ENCODE results near the gene OR52N4.
"Not testable (repeated sequence)": the region's sequence is repeated elsewhere in the genome, so short reads cannot be mapped to it uniquely, and the experiment has no call there.

OR52N4 gene

GRCh38 chr11:5753943-5754342 is at the start of gene OR52N4:
TSS of gene OR52N4 (plus strand) at chr11:5754243. CDS start at chr11:5754741, 498 bp downstream.
- DNase-seq (ENCODE audit: low read depth in 2 of 2) = no peak

GRCh38 chr11:5705688-5706087 is 48.4 kb upstream of the OR52N4 start:
- no peak for DNase-seq (ENCODE audit: low read depth in 2 of 2)

GRCh38 chr11:5712507-5712906 is 41.5 kb upstream of the OR52N4 start:
- no peak for DNase-seq (ENCODE audit: low read depth in 2 of 2)

DNA sequence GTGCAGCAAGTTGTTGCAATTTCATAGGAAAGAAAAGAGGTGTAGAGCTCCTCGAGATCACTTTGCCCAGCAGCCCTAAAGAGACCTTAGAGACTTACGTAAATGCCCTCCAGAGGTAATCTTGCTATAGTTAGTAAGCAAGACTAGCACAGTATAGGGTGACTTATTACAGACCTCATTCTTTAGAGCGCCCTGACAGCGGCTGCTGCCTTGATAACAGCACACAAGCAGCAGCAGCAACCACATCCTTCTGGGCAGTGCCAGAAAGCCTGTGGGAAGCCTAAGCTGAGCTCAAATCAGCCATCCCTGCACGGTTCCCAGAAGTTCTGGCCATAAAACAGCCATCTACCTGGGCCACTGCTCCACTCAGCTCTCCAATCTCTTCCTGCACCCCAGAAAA is 40.3 kb upstream of the OR52N4 start:
- no peak for DNase-seq (ENCODE audit: low read depth in 2 of 2)

DNA sequence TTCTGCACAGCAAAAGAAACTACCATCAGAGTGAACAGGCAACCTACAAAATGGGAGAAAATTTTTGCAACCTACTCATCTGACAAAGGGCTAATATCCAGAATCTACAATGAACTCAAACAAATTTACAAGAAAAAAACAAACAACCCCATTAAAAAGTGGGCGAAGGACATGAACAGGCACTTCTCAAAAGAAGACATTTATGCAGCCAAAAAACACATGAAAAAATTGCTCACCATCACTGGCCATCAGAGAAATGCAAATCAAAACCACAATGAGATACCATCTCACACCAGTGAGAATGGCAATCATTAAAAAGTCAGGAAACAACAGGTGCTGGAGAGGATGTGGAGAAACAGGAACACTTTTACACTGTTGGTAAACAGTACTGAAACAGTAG is 37.5 kb upstream of the OR52N4 start:
- DNase-seq (ENCODE audit: low read depth in 2 of 2) = not testable (repeated sequence)

GRCh38 chr11:5719703-5720495 is 34.1 kb upstream of the OR52N4 start:
- no peak for DNase-seq (ENCODE audit: low read depth in 2 of 2)

DNA sequence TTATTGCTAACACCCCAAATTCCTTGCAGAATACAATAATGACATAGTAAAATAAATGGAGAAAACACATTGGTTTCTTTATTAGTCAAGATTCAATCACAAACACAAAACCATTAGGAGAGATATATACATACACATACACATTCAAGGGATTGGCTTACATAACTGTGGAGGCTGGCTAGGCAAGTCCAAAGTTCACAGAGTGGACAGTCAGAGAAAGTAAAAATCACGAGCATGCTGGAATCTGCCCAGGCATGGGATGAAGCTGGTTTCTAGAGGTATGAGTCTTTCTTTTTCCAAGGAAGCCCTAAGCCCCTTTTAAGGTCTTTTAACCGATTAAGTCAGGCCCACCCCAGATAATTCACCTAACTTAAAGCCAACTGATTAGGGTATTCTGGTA is 31.4 kb upstream of the OR52N4 start:
- no peak for DNase-seq (ENCODE audit: low read depth in 2 of 2)

GRCh38 chr11:5726351-5726750 is 27.7 kb upstream of the OR52N4 start:
- DNase-seq (ENCODE audit: low read depth in 2 of 2) = no peak

- DNase-seq (ENCODE audit: low read depth in 2 of 2) = no peak
Observed at GRCh38 chr11:5727691-5728090, 26.4 kb upstream of the OR52N4 start.

DNA sequence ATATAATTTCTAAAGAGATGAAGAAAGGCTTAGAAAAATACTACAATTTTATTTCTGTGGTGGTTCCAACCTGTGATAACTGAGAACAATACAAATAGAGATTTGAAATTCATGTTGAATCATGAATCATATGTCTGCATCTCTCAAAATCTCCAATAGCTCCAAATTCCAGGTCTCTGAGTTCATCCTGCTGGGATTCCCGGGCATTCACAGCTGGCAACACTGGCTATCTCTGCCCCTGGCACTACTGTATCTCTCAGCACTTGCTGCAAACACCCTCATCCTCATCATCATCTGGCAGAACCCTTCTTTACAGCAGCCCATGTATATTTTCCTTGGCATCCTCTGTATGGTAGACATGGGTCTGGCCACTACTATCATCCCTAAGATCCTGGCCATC is 17.6 kb upstream of the OR52N4 start, which contains the start of gene OR56B1:
Gene OR56B1, plus strand, starts transcription at position 53 of the 400 bp plus-strand sequence. Its CDS starts 69 bp downstream, at position 122.
- no peak for DNase-seq (ENCODE audit: low read depth in 2 of 2)

GRCh38 chr11:5737091-5737490 is 17.0 kb upstream of the OR52N4 start:
- no peak for DNase-seq (ENCODE audit: low read depth in 2 of 2)

GRCh38 chr11:5737670-5738392 is 16.2 kb upstream of the OR52N4 start:
- DNase-seq (ENCODE audit: low read depth in 2 of 2) = no peak

GRCh38 chr11:5738431-5738830 is 15.6 kb upstream of the OR52N4 start:
- DNase-seq (ENCODE audit: low read depth in 2 of 2) = no peak

DNA sequence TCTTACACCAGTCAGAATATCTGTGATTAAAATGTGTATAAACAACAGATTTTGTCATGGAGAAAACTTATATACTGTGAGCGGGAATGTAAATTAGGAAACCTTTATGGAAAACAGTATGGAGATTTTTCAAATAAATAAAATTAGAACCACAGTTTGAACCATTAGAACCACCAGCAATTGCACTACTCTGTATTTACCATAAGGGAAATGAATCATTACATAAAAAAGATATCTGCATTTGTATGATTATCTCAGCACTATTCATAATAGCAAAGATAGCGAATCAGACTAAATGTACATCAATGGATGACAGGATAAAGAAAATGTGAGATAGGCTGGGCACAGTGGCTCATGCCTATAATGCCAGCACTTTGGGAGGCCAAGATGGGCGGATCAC is 7.4 kb upstream of the OR52N4 start:
- DNase-seq (ENCODE audit: low read depth in 2 of 2) = no peak

- no peak for DNase-seq (ENCODE audit: low read depth in 2 of 2)
Observed at GRCh38 chr11:5749836-5750235, 4.2 kb upstream of the OR52N4 start.

DNA sequence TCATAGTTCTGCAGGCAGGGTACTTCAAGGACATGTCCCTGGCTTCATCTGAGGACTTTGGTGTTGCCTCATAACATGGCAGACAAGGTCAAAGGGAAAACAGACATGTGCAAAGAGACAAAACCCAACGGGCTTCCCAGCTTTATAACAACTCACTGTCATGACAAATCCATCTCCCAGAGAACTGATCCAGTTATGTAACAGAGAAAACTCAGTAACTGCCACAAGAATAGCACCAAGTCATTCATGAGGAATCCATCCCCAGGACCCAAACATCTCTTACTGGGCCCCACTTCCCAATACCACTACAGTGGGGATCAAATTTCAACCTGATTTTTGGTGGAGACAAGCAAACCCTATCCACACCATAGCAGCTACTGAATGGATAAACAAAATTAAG is 13.0 kb downstream of the OR52N4 start:
- DNase-seq (ENCODE audit: low read depth in 2 of 2) = no peak

DNA sequence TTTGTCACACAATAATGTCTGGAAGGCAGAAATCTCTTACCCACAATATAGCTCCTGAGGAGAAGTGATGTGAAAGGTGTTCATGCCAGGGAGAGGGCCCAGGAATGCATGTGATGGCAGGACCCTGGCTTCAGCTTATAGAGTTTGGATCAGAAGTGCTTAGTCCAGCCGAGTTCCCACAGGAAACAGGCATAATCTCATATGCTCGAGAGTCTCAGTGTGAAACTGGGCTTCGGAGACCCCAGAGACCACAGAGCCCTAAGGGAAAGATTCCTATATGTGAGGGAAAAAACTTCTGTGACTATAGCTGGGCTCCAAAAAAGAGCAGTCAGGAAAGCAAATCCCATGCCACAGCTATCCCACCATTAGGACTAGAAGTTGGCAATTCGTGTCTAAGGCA is 29.2 kb downstream of the OR52N4 start, which contains the start of gene OR52N5:
Gene OR52N5, minus strand, starts transcription at position 101 of the 400 bp plus-strand sequence. CDS start 4,721 bp downstream, outside the sequence.
- no peak for DNase-seq (ENCODE audit: low read depth in 2 of 2)

- DNase-seq (ENCODE audit: low read depth in 2 of 2) = no peak
Observed at GRCh38 chr11:5791165-5791564, 37.1 kb downstream of the OR52N4 start, which contains the start of gene OR52N1. TSS of gene OR52N1 (minus strand) at chr11:5791265. CDS start at chr11:5788816, 2,449 bp downstream.

- DNase-seq (ENCODE audit: low read depth in 2 of 2) = no peak
Observed at GRCh38 chr11:5796541-5796940, 42.5 kb downstream of the OR52N4 start.

GRCh38 chr11:5803982-5804381 is 49.9 kb downstream of the OR52N4 start:
- DNase-seq (ENCODE audit: low read depth in 2 of 2) = no peak
